Measurements from ENCODE around the gene DSCAML1.

Gene DSCAML1

DNA sequence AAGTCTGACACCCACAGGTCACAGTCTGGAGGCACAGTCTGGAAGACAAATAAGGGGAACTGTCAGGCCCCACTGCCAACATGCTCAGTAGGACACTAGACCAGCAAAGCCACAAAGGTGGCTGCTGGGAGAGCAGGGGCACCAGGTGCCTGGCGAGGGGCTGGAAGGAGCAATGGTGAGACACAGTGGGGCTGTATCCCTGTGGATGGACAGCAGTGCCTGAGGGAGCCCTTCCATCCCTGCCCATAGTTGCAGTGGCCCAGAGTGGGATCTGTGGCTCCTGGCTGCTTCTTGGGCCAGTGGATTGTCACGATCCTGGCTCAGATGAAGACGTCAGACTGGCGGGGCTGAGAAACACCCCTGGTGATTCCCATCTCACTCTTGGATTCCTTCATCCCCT is 154.6 kb downstream of the DSCAML1 start:
- H3K4me3 ChIP-seq (ENCODE audit: low read depth, low read length) = no peak overlapping the region
- no peaks in the 10 kb centered on the region for H3K9me3 ChIP-seq (ENCODE audit: control insufficient read depth, insufficient read depth, low read depth, low read length)
- H3K9ac ChIP-seq (ENCODE audit: low read length) = no peak overlapping the region
- H3K36me3 ChIP-seq (ENCODE audit: control insufficient read depth, insufficient read depth, low read length) = no peaks in the 10 kb centered on the region
- no peak overlapping the region for H3K27ac ChIP-seq (ENCODE audit: low read depth, low read length)
- peaks cover 5% of the 10 kb centered on the region; the same call in 1 of the 2 replicates for H3K4me1 ChIP-seq (ENCODE audit: control insufficient read depth, insufficient read depth, low read length)
- H3K27me3 ChIP-seq (ENCODE audit: control insufficient read depth, insufficient read depth, low read length) = no peaks in the 10 kb centered on the region

- no peaks in the 10 kb centered on the region for H3K27me3 ChIP-seq (ENCODE audit: control insufficient read depth, insufficient read depth, low read length)
- H3K9ac ChIP-seq (ENCODE audit: low read length) = no peak overlapping the region
- H3K36me3 ChIP-seq (ENCODE audit: control insufficient read depth, insufficient read depth, low read length) = no peaks in the 10 kb centered on the region
- H3K27ac ChIP-seq (ENCODE audit: low read depth, low read length) = no peak overlapping the region
- peaks cover 5% of the 10 kb centered on the region; the same call in 1 of the 2 replicates for H3K4me1 ChIP-seq (ENCODE audit: control insufficient read depth, insufficient read depth, low read length)
- no peaks in the 10 kb centered on the region for H3K9me3 ChIP-seq (ENCODE audit: control insufficient read depth, insufficient read depth, low read depth, low read length)
- no peak overlapping the region for H3K4me3 ChIP-seq (ENCODE audit: low read depth, low read length)
These were observed 155.8 kb downstream of the DSCAML1 start for GRCh38 chr11:117641008-117641915.

- Histone ChIP-seq H3K36me3 (ENCODE audit: control insufficient read depth, insufficient read depth, low read length) (no peaks in the 10 kb centered on the region), H3K9me3 (ENCODE audit: control insufficient read depth, insufficient read depth, low read depth, low read length) (no peaks in the 10 kb centered on the region), H3K27me3 (ENCODE audit: control insufficient read depth, insufficient read depth, low read length) (no peaks in the 10 kb centered on the region), H3K4me3 (ENCODE audit: low read depth, low read length) (no peak overlapping the region), H3K27ac (ENCODE audit: low read depth, low read length) (no peak overlapping the region), H3K9ac (ENCODE audit: low read length) (no peak overlapping the region), H3K4me1 (ENCODE audit: control insufficient read depth, insufficient read depth, low read length) (peaks cover 12% of the 10 kb centered on the region; the same call in 1 of the 2 replicates)
These were observed 157.0 kb downstream of the DSCAML1 start for GRCh38 chr11:117640041-117640440.

DNA sequence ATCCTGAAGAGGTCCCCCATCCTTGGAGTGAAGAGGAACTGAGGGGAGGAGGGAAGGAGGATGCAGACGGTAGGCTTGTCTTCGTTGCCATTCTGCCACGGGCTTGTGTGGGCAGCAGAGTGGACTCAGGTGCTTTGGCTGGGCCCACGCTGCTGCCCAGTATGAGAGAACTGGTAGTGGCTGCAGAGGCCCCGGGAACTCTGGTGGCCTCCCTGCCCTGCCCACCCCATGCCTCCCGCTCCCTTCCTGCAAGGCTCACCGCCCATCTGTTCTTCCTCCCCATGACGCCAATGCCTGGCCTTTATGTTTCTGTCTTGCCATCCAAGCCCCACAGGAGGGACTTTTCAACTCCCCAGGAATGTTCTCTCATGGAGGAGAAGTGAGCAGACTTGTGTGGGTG is 157.4 kb downstream of the DSCAML1 start:
- Histone ChIP-seq H3K27me3 (ENCODE audit: control insufficient read depth, insufficient read depth, low read length) (no peaks in the 10 kb centered on the region), H3K4me1 (ENCODE audit: control insufficient read depth, insufficient read depth, low read length) (peaks cover 12% of the 10 kb centered on the region; the same call in 1 of the 2 replicates), H3K4me3 (ENCODE audit: low read depth, low read length) (no peak overlapping the region), H3K27ac (ENCODE audit: low read depth, low read length) (no peak overlapping the region), H3K9me3 (ENCODE audit: control insufficient read depth, insufficient read depth, low read depth, low read length) (no peaks in the 10 kb centered on the region), H3K36me3 (ENCODE audit: control insufficient read depth, insufficient read depth, low read length) (no peaks in the 10 kb centered on the region), H3K9ac (ENCODE audit: low read length) (no peak overlapping the region)

- Histone ChIP-seq H3K4me3 (ENCODE audit: low read depth, low read length) (no peak overlapping the region), H3K4me1 (ENCODE audit: control insufficient read depth, insufficient read depth, low read length) (peaks cover 12% of the 10 kb centered on the region; the same call in 1 of the 2 replicates), H3K9me3 (ENCODE audit: control insufficient read depth, insufficient read depth, low read depth, low read length) (no peaks in the 10 kb centered on the region), H3K9ac (ENCODE audit: low read length) (no peak overlapping the region), H3K27ac (ENCODE audit: low read depth, low read length) (no peak overlapping the region), H3K36me3 (ENCODE audit: control insufficient read depth, insufficient read depth, low read length) (no peaks in the 10 kb centered on the region), H3K27me3 (ENCODE audit: control insufficient read depth, insufficient read depth, low read length) (no peaks in the 10 kb centered on the region)
These were observed 158.0 kb downstream of the DSCAML1 start for GRCh38 chr11:117638911-117639543.

DNA sequence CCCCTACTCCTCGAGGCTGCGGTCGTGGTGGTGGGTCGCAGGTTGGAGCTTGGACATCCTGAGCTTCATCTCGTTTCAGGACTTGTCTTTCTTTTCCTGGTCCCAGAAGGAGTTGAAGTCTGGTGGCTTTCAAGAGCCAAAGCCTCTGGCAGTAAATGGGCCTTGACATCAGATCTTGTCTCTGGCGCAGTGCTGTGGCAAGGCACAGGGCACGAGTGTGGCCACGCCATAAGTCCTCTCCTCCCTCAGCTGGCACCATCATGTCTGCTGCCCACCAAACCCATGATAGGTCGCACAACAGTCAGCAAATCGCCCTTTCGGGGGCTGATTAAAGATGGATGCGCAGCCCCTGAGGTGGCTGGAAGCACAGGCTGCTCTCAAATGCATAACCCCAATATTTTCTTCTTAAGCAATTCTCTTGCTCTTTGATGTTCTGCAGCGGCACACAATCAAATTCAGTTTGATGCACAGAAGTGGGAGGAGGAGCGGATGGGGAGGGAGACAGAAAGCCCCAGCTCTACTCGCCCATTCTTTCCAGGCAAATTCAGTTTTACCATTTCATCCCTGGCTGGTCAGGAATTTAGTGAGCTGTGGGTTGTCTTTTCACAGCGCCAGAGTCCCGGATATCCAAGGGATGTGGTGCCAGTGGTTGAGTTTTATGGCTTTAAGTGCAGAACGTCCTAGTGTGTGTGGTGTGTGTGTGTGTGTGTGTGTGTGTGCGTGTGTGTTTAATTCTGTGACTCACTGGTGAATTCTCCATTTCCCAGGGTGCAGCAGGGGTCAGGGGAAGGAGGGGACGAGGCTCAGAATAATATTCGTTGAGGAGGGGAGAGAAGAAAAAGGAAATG is 162.0 kb downstream of the DSCAML1 start:
- H3K9me3 ChIP-seq (ENCODE audit: control insufficient read depth, insufficient read depth, low read depth, low read length) = no peaks in the 10 kb centered on the region
- H3K4me1 ChIP-seq (ENCODE audit: control insufficient read depth, insufficient read depth, low read length) = peaks cover 7% of the 10 kb centered on the region; the same call in 1 of the 2 replicates
- H3K36me3 ChIP-seq (ENCODE audit: control insufficient read depth, insufficient read depth, low read length) = no peaks in the 10 kb centered on the region
- H3K4me3 ChIP-seq (ENCODE audit: low read depth, low read length) = no peak overlapping the region
- no peak overlapping the region for H3K9ac ChIP-seq (ENCODE audit: low read length)
- peaks cover 3% of the 10 kb centered on the region; the same call in 1 of the 2 replicates for H3K27me3 ChIP-seq (ENCODE audit: control insufficient read depth, insufficient read depth, low read length)
- no peak overlapping the region for H3K27ac ChIP-seq (ENCODE audit: low read depth, low read length)

DNA sequence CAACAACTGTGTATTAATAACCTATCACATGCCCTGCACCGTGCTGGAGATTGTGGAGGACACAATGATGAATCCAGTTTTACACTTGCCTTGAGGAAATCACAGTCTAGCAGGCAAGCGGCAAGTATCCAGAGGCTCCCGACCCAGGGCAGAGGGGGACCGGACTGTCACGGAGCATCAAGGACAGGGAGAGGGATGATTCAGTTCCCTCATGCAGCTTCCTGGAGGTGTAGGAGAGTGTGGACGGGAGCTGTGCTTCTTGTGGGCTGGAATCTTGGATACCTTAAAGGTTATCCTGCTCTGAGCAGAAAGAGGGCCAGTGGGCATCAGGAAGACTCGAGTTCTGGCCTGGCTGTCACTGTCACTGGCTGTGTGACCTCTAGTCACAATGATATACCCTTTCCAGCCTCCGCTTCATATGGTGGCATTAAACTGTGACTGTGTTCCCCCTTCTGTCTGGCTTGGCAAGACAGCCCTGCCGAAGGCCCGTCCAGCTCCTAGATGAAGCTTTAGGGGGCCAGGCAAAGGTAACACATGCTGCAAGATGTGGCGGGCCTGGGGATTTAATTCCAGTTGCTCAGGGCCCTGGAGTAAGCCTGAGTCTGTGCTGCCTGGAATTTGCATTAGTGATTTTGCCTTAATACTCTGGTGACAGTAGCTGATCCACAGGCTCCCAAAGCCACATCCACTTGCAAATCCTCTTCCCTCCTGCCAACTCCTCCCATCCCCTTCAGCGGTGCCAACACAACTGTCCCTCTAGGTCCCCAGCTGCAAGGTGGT is 162.8 kb downstream of the DSCAML1 start:
- no peaks in the 10 kb centered on the region for H3K9me3 ChIP-seq (ENCODE audit: control insufficient read depth, insufficient read depth, low read depth, low read length)
- H3K27me3 ChIP-seq (ENCODE audit: control insufficient read depth, insufficient read depth, low read length) = peaks cover 6% of the 10 kb centered on the region; the same call in 1 of the 2 replicates
- no peak overlapping the region for H3K4me3 ChIP-seq (ENCODE audit: low read depth, low read length)
- no peaks in the 10 kb centered on the region for H3K36me3 ChIP-seq (ENCODE audit: control insufficient read depth, insufficient read depth, low read length)
- no peak overlapping the region for H3K9ac ChIP-seq (ENCODE audit: low read length)
- H3K4me1 ChIP-seq (ENCODE audit: control insufficient read depth, insufficient read depth, low read length) = peaks cover 7% of the 10 kb centered on the region; the same call in 1 of the 2 replicates
- no peak overlapping the region for H3K27ac ChIP-seq (ENCODE audit: low read depth, low read length)

DNA sequence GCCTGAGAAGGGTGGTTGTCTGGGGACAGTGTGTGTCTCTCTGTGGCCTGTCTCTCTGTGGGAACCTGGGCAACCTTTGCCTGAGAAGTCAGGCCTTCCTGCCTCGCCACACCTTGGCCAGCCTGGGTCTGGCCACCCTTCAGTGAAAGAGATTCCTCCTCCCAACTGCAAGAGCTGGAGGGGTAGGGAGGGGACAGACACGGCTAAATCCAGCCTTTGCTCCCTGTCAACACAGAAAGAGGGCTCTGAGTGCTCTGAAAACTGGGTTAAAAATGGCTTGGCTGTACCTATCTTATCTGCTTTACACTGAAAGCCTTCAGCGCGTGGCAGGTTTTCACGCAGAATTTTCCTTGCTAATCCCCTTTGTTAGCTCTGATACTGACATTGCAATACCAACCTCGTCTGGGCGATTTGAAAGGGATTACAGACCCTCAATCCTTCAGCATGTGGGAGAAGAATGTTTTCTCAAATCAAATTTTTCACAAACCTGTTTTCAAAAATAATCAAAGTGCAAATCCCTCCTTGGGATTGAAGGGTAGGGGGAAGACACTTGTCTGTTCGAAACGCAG is 163.7 kb downstream of the DSCAML1 start:
- Histone ChIP-seq H3K4me1 (ENCODE audit: control insufficient read depth, insufficient read depth, low read length) (peaks cover 7% of the 10 kb centered on the region; the same call in 1 of the 2 replicates), H3K27me3 (ENCODE audit: control insufficient read depth, insufficient read depth, low read length) (peaks cover 6% of the 10 kb centered on the region; the same call in 1 of the 2 replicates), H3K36me3 (ENCODE audit: control insufficient read depth, insufficient read depth, low read length) (no peaks in the 10 kb centered on the region), H3K27ac (ENCODE audit: low read depth, low read length) (no peak overlapping the region), H3K4me3 (ENCODE audit: low read depth, low read length) (no peak overlapping the region), H3K9ac (ENCODE audit: low read length) (no peak overlapping the region), H3K9me3 (ENCODE audit: control insufficient read depth, insufficient read depth, low read depth, low read length) (no peaks in the 10 kb centered on the region)

DNA sequence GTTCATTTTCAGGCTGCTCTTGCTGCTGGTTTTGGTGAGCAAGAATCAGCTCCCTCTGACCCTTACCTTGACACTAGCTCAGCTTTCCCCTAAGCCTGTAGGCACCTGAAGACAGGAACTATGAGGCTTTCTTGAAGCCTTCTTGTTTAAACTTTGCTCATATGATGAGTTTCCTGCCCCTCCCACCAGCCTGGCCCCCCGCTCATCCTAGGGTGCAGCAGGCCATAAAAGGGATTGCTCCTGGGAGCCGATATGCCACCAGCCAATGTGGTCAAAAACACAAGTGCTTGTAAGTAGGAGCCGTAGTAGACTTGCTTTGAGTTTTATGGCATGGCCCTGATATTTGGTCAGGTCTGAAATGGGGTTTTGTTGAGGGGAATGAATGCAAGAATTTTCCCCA is 164.7 kb downstream of the DSCAML1 start:
- Histone ChIP-seq H3K36me3 (ENCODE audit: control insufficient read depth, insufficient read depth, low read length) (no peaks in the 10 kb centered on the region), H3K27ac (ENCODE audit: low read depth, low read length) (no peak overlapping the region), H3K9ac (ENCODE audit: low read length) (no peak overlapping the region), H3K9me3 (ENCODE audit: control insufficient read depth, insufficient read depth, low read depth, low read length) (no peaks in the 10 kb centered on the region), H3K4me1 (ENCODE audit: control insufficient read depth, insufficient read depth, low read length) (peaks cover 7% of the 10 kb centered on the region; the same call in 1 of the 2 replicates), H3K4me3 (ENCODE audit: low read depth, low read length) (no peak overlapping the region), H3K27me3 (ENCODE audit: control insufficient read depth, insufficient read depth, low read length) (peaks cover 6% of the 10 kb centered on the region; the same call in 1 of the 2 replicates)

Measured in HUES6 (cell line).